ENCODE measurements around the gene ZNF580. TPM values are rescaled to one million over a fixed set of nuclear protein-coding genes. Genes with fewer than 3 reads are reported as not detected.

The ZNF580 gene
- total and polyA plus RNA-seq, 2 of the 8 experiments (the other 6 are each of a cell fraction or from before 2014, with no cell fraction given) = 12.0 to 24.6 TPM

- no peak for DNase-seq (ENCODE audit: low read depth in 1 of 2, low spot score in 2 of 2)
- Histone ChIP-seq H3K23me2 (ENCODE audit: low read depth, low read length) (peaks cover 5% of the 10 kb centered on the region; the same call in 1 of the 2 replicates), H2AFZ (ENCODE audit: low read length) (no peak overlapping the region), H2BK12ac (ENCODE audit: low read depth, low read length) (no peak overlapping the region), H3K4ac (replicated peaks; ENCODE audit: insufficient read length, low read depth, low read length) (no peak overlapping the region), H3K79me2 (ENCODE audit: control insufficient read depth in 1 of 2, insufficient read depth in 2 of 2, low read length in 2 of 2) (no peaks in the 10 kb centered on the region), H3K4me1 (replicated peaks in 1 of 4; ENCODE audit: control insufficient read depth in 3 of 4, insufficient read depth in 4 of 4, low read length in 3 of 4) (peaks cover 0 to 8% (median 3%) of the 10 kb centered on the region in 4 experiments; a peak in 4 of 7 replicates), H3K36me3 (ENCODE audit: control insufficient read depth in 2 of 4, insufficient read depth in 4 of 4, low read length in 3 of 4) (peaks cover 0 to 10% (median 8%) of the 10 kb centered on the region in 4 experiments; a peak in 3 of 8 replicates), H4K91ac (replicated peaks; ENCODE audit: insufficient read length, low read length) (no peak overlapping the region), H3K14ac (ENCODE audit: insufficient read length) (no peak overlapping the region), H3K27ac (ENCODE audit: low read depth, low read length) (no peak overlapping the region), H3K56ac (replicated peaks; ENCODE audit: insufficient read length, low read depth, low read length) (no peak overlapping the region), H2BK20ac (ENCODE audit: low read length) (no peak overlapping the region), H3K18ac (ENCODE audit: extremely low read depth, low read length) (no peak overlapping the region), H3K9ac (replicated peaks in 1 of 4; ENCODE audit: extremely low read depth in 1 of 4, low read depth in 3 of 4, low read length in 3 of 4) (no peak overlapping the region), H4K5ac (ENCODE audit: insufficient read length, low read depth, low read length) (no peak overlapping the region), H3K4me2 (ENCODE audit: insufficient read depth in 1 of 2, low read depth in 2 of 2, low read length in 2 of 2) (no peak overlapping the region), H4K20me1 (replicated peaks in 1 of 2; ENCODE audit: control insufficient read depth in 1 of 2, insufficient read depth in 2 of 2, low read length in 2 of 2) (peaks cover 0 to 2% of the 10 kb centered on the region in 2 experiments), H2BK120ac (replicated peaks; ENCODE audit: low read depth, low read length) (no peak overlapping the region), H3K79me1 (ENCODE audit: low read depth, low read length) (no peaks in the 10 kb centered on the region; the same call in 1 of the 2 replicates), H2AK5ac (ENCODE audit: low read depth, low read length) (no peak overlapping the region), H3K9me3 (ENCODE audit: insufficient read depth in 2 of 2, low read depth in 1 of 2, low read length in 1 of 2) (no peaks in the 10 kb centered on the region), H2BK5ac (ENCODE audit: low read depth, low read length) (no peak overlapping the region), H3K27me3 (replicated peaks in 1 of 4; ENCODE audit: control insufficient read depth in 3 of 4, extremely low read depth in 1 of 4, insufficient read depth in 3 of 4, low read length in 3 of 4) (peaks cover 0 to 2% (median 0%) of the 10 kb centered on the region in 4 experiments; a peak in 1 of 7 replicates), H2BK15ac (ENCODE audit: low read length) (no peak overlapping the region), H3K23ac (ENCODE audit: insufficient read length) (no peak overlapping the region), H4K8ac (ENCODE audit: extremely low read depth, insufficient read depth, low read length) (no peak overlapping the region), H3K4me3 (ENCODE audit: extremely low read depth in 1 of 4, insufficient read depth in 2 of 4, low read depth in 3 of 4, low read length in 4 of 4) (no peak overlapping the region)
- TF ChIP-seq GABPA (IDR thresholded peaks at IDR 0.05; ENCODE audit: borderline replicate concordance, insufficient read depth, low read length) (no peak), CBX8 (IDR thresholded peaks at IDR 0.05; ENCODE audit: borderline replicate concordance, low read depth, low read length) (no peak), TAF1 (IDR thresholded peaks at IDR 0.05; ENCODE audit: low read depth, low read length) (no peak), EP300 (IDR thresholded peaks at IDR 0.05; ENCODE audit: borderline replicate concordance in 1 of 2, low read depth in 2 of 2, low read length in 2 of 2) (no peak), ATF2 (IDR thresholded peaks at IDR 0.05; ENCODE audit: low read length) (no peak), SP2 (IDR thresholded peaks at IDR 0.05; ENCODE audit: low read length) (no peak), EGR1 (IDR thresholded peaks at IDR 0.05; ENCODE audit: borderline replicate concordance, low read depth, low read length) (no peak), E2F6 (IDR thresholded peaks at IDR 0.05) (no peak), KDM1A (IDR thresholded peaks at IDR 0.05; ENCODE audit: borderline replicate concordance, low read length) (no peak)
- CTCF ChIA-PET (ENCODE audit: partially characterized antibody) = interaction anchor here (1.7 to 3.4 kb wide), 3 partner anchors 11 to 91 kb away, joined by 3 to 12 read pairs (median 11); partner anchors contain the start of gene ZNF865
- POLR2A ChIA-PET (ENCODE audit: partially characterized antibody) = interaction anchor here (1.0 to 2.5 kb wide), 3 partner anchors 14 to 111 kb away, joined by 3 to 6 read pairs (median 4); partner anchors contain the start of genes NAT14 and ZNF579
- 93% methylated on average over 4 of the region's 4 CpGs; no CpG with 5 or more reads in 1 of the 2 experiments for WGBS, 2 experiments (ENCODE audit: extremely low coverage in 1 of 2, insufficient coverage in 1 of 2, insufficient read length in 1 of 2, insufficient replicate concordance in 2 of 2, low coverage in 1 of 2, low lambda C conversion rate in 2 of 2, missing lambda C conversion rate in 1 of 2)
- no peak for FAIRE-seq
These were observed 45.7 kb upstream of the ZNF580 start for GRCh38 chr19:55594996-55595545.

All from H1 (cell line).